Parathyroid adenoma (tissue), 2 donors: Measurements from ENCODE around the gene CCDC83.
"Not testable (repeated sequence)": the region's sequence is repeated elsewhere in the genome, so short reads cannot be mapped to it uniquely, and the experiment has no call there.

Experiments
- H2AFZ ChIP-seq: fragments of 300-600 bp; sonication (generic); one replicate; pipeline ENCODE4 v1.7.0; 2017; ENCODE audit warnings: antibody characterized with exemption, mild to moderate bottlenecking
- H3K27ac ChIP-seq: fragments of 300-600 bp; sonication (generic); one replicate; pipeline ENCODE4 v1.7.0; 2017
- H3K27me3 ChIP-seq: fragments of 300-600 bp; sonication (generic); one replicate; pipeline ENCODE4 v1.7.0; 2017; ENCODE audit warnings: low read length; ENCODE audit not compliant: control insufficient read depth, insufficient read depth
- H3K36me3 ChIP-seq: fragments of 300-600 bp; sonication (generic); one replicate; pipeline ENCODE4 v1.7.0; 2017; ENCODE audit warnings: low read length; ENCODE audit not compliant: control insufficient read depth, insufficient read depth
- H3K4me1 ChIP-seq: fragments of 300-600 bp; sonication (generic); one replicate; pipeline ENCODE4 v1.7.0; 2017; ENCODE audit warnings: control low read depth
- H3K4me2 ChIP-seq: fragments of 300-600 bp; sonication (generic); one replicate; pipeline ENCODE4 v1.7.0; 2017; ENCODE audit warnings: low read length
- H3K4me3 ChIP-seq: fragments of 300-600 bp; sonication (generic); one replicate; pipeline ENCODE4 v1.7.0; 2017; ENCODE audit warnings: low read depth, low read length
- H3K79me2 ChIP-seq: fragments of 300-600 bp; sonication (generic); one replicate; pipeline ENCODE4 v1.7.0; 2017; ENCODE audit warnings: control low read depth
- H3K9ac ChIP-seq: fragments of 300-600 bp; sonication (generic); one replicate; pipeline ENCODE4 v1.7.0; 2017; ENCODE audit warnings: mild to moderate bottlenecking
- H3K9me3 ChIP-seq: fragments of 300-600 bp; sonication (generic); one replicate; pipeline ENCODE4 v1.7.0; 2017; ENCODE audit warnings: low read length; ENCODE audit not compliant: control insufficient read depth
- TF ChIP-seq, protein P1 (sequence below): fragments of 300-600 bp; sonication (generic); IDR thresholded peaks from one replicate; pipeline ENCODE4 v1.7.0; 2017; ENCODE audit warnings: antibody characterized with exemption, mild to moderate bottlenecking
- donor health status: primary hyperparathyroidism.

CCDC83 gene

DNA sequence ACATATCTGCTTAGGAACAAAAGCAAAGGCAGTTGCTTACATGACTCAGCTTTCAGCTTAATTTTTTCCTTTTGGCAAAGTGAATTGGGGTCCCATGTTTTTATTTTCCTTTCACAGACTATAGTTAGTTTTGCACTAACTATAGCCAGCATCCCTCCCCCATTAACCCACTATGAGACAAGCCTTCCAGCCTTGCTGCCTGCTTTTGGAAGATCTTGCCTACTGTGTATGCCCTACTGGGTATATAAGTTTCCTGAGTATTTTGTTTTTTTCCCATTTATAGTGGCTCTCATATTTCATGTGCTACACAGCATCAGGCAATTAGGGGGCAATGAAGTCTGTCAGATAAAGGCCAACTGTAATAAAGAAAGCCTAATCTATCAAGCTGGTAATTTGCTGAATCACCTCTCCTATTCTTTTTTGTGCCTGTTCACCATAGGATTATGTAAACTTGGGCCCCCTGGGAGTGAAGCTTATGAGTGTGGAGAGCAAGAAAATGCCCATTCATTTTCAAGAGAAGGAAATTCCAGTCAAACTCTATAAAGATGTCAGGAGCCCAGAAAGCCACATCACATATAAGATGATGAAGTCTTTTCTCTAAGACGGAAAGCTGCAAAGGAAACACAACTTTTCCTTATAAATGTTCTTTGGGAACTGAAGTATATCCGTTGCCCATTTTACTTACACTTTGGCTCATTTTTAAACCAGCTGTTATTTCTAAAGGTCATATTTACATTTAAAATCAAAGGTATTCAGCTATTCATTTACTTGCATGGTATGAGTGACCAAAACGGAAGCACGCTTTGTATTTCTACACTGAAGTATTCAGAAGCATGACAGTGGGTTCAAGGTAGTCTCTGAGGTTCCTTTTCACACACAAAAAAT is 64.0 kb downstream of the CCDC83 start:
- Histone ChIP-seq H3K9ac (no peak overlapping the region), H3K79me2 (no peaks in the 10 kb centered on the region), H3K9me3 (no peaks in the 10 kb centered on the region), H3K27me3 (no peaks in the 10 kb centered on the region), H3K36me3 (no peaks in the 10 kb centered on the region), H3K4me3 (no peak overlapping the region), H2AFZ (no peak overlapping the region), H3K4me1 (no peaks in the 10 kb centered on the region), H3K27ac (no peak overlapping the region), H3K4me2 (no peak overlapping the region)
- TF ChIP-seq, protein P1, sequence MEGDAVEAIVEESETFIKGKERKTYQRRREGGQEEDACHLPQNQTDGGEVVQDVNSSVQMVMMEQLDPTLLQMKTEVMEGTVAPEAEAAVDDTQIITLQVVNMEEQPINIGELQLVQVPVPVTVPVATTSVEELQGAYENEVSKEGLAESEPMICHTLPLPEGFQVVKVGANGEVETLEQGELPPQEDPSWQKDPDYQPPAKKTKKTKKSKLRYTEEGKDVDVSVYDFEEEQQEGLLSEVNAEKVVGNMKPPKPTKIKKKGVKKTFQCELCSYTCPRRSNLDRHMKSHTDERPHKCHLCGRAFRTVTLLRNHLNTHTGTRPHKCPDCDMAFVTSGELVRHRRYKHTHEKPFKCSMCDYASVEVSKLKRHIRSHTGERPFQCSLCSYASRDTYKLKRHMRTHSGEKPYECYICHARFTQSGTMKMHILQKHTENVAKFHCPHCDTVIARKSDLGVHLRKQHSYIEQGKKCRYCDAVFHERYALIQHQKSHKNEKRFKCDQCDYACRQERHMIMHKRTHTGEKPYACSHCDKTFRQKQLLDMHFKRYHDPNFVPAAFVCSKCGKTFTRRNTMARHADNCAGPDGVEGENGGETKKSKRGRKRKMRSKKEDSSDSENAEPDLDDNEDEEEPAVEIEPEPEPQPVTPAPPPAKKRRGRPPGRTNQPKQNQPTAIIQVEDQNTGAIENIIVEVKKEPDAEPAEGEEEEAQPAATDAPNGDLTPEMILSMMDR = no peak

DNA sequence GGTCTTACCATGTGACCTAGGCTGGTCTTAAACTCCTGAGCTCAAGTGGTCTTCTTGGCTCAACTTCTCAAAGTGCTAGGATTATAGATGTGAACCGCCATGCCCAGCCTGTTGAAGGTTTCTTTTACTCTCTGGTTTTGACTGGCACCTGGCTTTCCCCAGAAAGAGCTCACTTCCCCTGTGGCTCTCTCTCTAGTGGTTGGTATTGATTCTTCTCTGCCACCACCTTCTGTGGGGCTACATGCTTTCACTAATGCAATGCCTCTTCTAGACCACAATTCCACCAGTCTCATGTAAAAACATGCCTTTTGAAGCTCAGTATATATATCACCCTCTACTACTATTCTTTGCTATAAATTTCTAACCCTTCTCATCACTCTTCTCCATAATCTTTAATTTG is 67.2 kb downstream of the CCDC83 start:
- TF ChIP-seq, protein P1 = no peak
- Histone ChIP-seq H3K27me3 (no peaks in the 10 kb centered on the region), H3K4me3 (no peak overlapping the region)

DNA sequence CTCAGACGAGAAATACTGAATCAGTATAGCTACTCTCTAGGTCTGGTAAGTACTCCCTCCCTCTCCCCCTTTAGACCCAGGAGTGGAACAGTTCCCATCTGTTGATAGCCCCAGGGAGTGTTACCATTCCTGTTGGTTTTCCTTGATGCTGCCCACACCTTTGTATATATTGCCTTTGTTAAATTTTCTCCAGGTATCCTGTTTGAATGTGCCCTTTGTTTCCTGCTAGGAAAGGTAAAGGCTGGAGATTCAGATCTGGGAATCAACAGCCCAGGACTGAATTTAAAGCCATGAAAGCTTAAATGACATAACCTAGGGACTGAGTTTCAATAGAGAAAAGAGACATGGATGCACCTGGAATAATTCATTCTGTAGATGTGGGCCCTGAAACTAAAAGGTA is 68.3 kb downstream of the CCDC83 start:
- no peaks in the 10 kb centered on the region for H3K9me3 ChIP-seq
- no peaks in the 10 kb centered on the region for H3K36me3 ChIP-seq
- H3K27me3 ChIP-seq = no peaks in the 10 kb centered on the region
- no peaks in the 10 kb centered on the region for H3K79me2 ChIP-seq
- H3K4me3 ChIP-seq = no peak overlapping the region
- H3K4me1 ChIP-seq = no peaks in the 10 kb centered on the region
- TF ChIP-seq, protein P1 = no peak
- H3K27ac ChIP-seq = no peak overlapping the region
- no peak overlapping the region for H3K4me2 ChIP-seq
- H3K9ac ChIP-seq = no peak overlapping the region
- H2AFZ ChIP-seq = no peak overlapping the region

More for the DNA sequence above, 67.2 kb downstream of the CCDC83 start:
- Histone ChIP-seq H3K27ac (no peak overlapping the region), H2AFZ (no peak overlapping the region), H3K4me2 (no peak overlapping the region), H3K9ac (no peak overlapping the region), H3K79me2 (no peaks in the 10 kb centered on the region), H3K4me1 (no peaks in the 10 kb centered on the region), H3K36me3 (no peaks in the 10 kb centered on the region), H3K9me3 (no peaks in the 10 kb centered on the region)

DNA sequence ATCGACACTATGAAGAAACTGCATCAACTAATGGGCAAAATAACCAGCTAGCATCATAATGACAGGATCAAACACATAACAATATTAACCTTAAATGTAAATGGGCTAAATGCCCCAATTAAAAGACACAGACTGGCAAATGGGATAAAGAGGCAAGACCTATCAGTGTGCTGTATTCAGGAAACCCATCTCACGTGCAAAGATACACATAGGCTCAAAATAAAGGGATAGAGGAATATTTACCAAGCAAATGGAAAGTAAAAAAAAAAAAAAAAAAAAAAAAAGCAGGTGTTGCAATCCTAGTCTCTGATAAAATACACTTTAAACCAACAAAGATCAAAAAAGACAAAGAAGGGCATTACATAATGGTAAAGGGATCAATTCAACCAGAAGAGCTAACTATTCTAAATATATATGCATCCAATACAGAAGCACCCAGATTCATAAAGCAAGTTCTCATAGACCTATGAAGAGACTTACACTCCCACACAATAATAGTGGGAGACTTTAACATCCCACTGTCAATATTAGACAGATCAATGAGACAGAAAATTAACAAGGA is 71.6 kb downstream of the CCDC83 start:
- not testable (repeated sequence) for H3K27ac ChIP-seq, H3K4me3 ChIP-seq

DNA sequence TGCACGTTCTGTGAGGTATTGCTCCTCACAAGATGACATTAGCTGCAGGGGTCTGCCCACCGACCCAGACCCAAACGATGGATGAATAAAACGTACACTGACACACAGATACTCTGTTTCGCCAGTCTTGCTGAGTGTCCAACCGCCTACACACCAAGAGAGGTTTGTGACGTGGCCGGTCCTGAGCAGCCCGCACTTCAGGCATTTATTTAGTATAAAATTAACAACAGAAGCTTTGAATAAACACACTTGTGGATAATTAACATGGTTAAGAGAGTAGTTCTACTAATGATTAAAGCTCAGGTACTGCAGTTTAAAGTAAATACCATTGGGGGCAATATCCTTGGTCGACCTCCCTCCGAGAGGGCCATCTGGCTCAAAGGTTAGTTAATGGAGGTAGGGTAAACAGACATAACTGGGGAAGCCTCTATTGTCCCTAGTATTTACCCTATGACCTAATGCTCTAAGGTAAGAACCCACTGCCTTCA is 75.7 kb downstream of the CCDC83 start:
- H3K9me3 ChIP-seq = no peaks in the 10 kb centered on the region
- TF ChIP-seq, protein P1 = no peak

More for the DNA sequence above, 71.6 kb downstream of the CCDC83 start:
- H3K36me3 ChIP-seq, H3K4me1 ChIP-seq, H3K4me2 ChIP-seq, H3K9ac ChIP-seq, H3K79me2 ChIP-seq, H2AFZ ChIP-seq, H3K27me3 ChIP-seq, H3K9me3 ChIP-seq: not testable (repeated sequence)

More for the DNA sequence above, 75.7 kb downstream of the CCDC83 start:
- Histone ChIP-seq H3K4me3 (no peak overlapping the region), H3K27me3 (no peaks in the 10 kb centered on the region), H2AFZ (no peak overlapping the region), H3K9ac (no peak overlapping the region), H3K79me2 (no peaks in the 10 kb centered on the region), H3K4me2 (no peak overlapping the region), H3K36me3 (no peaks in the 10 kb centered on the region), H3K4me1 (no peaks in the 10 kb centered on the region), H3K27ac (no peak overlapping the region)
